Astrocyte (in vitro differentiated cells and primary cell): Measurements from ENCODE around the gene GRB10. TPM values are rescaled to one million over a fixed set of nuclear protein-coding genes. Genes with fewer than 3 reads are reported as not detected.

Experiments used
- DNase-seq: peaks from one replicate; pipeline ENCODE4 v3.0.0-alpha.2; 2010; ENCODE audit warnings: low read depth
- FAIRE-seq: peaks from 2 replicates; lab custom pipeline; 2011; peaks lifted over from hg19 to GRCh38; lab: Jason Lieb, UNC
- H2AFZ ChIP-seq: 2 replicates; pipeline ENCODE4 v1.6.0; 2012; ENCODE audit warnings: low read depth, low read length, inconsistent platforms
- H3K27ac ChIP-seq: 2 replicates; pipeline ENCODE4 v1.5.1; 2011; ENCODE audit warnings: low read depth, low read length, inconsistent platforms
- H3K27me3 ChIP-seq: 2 replicates; pipeline ENCODE4 v1.6.0; 2011; ENCODE audit warnings: low read length, inconsistent platforms; ENCODE audit not compliant: insufficient read depth
- H3K36me3 ChIP-seq: 2 replicates; pipeline ENCODE4 v1.5.1; 2011; ENCODE audit warnings: low read length, inconsistent platforms; ENCODE audit not compliant: insufficient read depth
- H3K4me1 ChIP-seq: 2 replicates; pipeline ENCODE4 v1.5.1; 2011; ENCODE audit warnings: low read length, inconsistent platforms; ENCODE audit not compliant: insufficient read depth
- H3K4me2 ChIP-seq: 2 replicates; pipeline ENCODE4 v1.6.0; 2012; ENCODE audit warnings: low read length, inconsistent platforms
- H3K4me3 ChIP-seq: 2 replicates; pipeline ENCODE4 v1.5.1; 2011; ENCODE audit warnings: low read depth, mild to moderate bottlenecking, low read length, inconsistent platforms; ENCODE audit not compliant: insufficient read depth
- H3K79me2 ChIP-seq: 2 replicates; pipeline ENCODE4 v1.6.0; 2012; ENCODE audit warnings: mild to moderate bottlenecking, low read length, inconsistent platforms; ENCODE audit not compliant: insufficient read depth
- H3K9ac ChIP-seq: 2 replicates; pipeline ENCODE4 v1.6.0; 2012; ENCODE audit warnings: mild to moderate bottlenecking, low read length, inconsistent platforms
- H3K9me3 ChIP-seq: 2 replicates; pipeline ENCODE4 v1.5.1; 2012; ENCODE audit warnings: low read depth, mild to moderate bottlenecking, low read length, inconsistent platforms; ENCODE audit not compliant: insufficient read depth
- H4K20me1 ChIP-seq: 2 replicates; pipeline ENCODE4 v1.6.0; 2012; ENCODE audit warnings: low read length, inconsistent platforms; ENCODE audit not compliant: insufficient read depth
- H3K27ac Mint-ChIP-seq: one replicate; pipeline ENCODE4 v1.8.0; 2021; ENCODE audit warnings: mild to moderate bottlenecking, mixed read lengths; ENCODE audit not compliant: unreplicated experiment
- H3K27me3 Mint-ChIP-seq: one replicate; pipeline ENCODE4 v1.8.0; 2021; ENCODE audit warnings: low read depth, mixed read lengths; ENCODE audit not compliant: unreplicated experiment
- H3K36me3 Mint-ChIP-seq: one replicate; pipeline ENCODE4 v1.8.0; 2021; ENCODE audit warnings: low read depth, mixed read lengths; ENCODE audit not compliant: unreplicated experiment
- H3K4me1 Mint-ChIP-seq: one replicate; pipeline ENCODE4 v1.8.0; 2021; ENCODE audit warnings: low read depth, mixed read lengths; ENCODE audit not compliant: unreplicated experiment
- H3K4me3 Mint-ChIP-seq: one replicate; pipeline ENCODE4 v1.8.0; 2021; ENCODE audit warnings: mild to moderate bottlenecking, moderate library complexity, mixed read lengths; ENCODE audit not compliant: unreplicated experiment
- H3K9me3 Mint-ChIP-seq: one replicate; pipeline ENCODE4 v1.8.0; 2021; ENCODE audit warnings: mild to moderate bottlenecking, mixed read lengths; ENCODE audit not compliant: unreplicated experiment
- EZH2 ChIP-seq: IDR thresholded peaks from 2 replicates; pipeline ENCODE4 v1.6.1; 2012; ENCODE audit warnings: mild to moderate bottlenecking, low read length, inconsistent platforms; ENCODE audit not compliant: insufficient read depth
- total RNA-seq: library from RNA; stranded (reverse); gene quantifications from 2 replicates; pipeline ENCODE4 v1.2.1, GENCODE V29; 2021
- TF ChIP-seq, protein P1 (sequence below): IDR thresholded peaks from 2 replicates; pipeline ENCODE4 v1.5.1; 2011; ENCODE audit warnings: low read depth, mild to moderate bottlenecking, inconsistent platforms, low read length, moderate library complexity; ENCODE audit not compliant: insufficient read depth

Gene GRB10
- total RNA-seq, 1 donor from 2014 or later: 81.9 TPM

DNA sequence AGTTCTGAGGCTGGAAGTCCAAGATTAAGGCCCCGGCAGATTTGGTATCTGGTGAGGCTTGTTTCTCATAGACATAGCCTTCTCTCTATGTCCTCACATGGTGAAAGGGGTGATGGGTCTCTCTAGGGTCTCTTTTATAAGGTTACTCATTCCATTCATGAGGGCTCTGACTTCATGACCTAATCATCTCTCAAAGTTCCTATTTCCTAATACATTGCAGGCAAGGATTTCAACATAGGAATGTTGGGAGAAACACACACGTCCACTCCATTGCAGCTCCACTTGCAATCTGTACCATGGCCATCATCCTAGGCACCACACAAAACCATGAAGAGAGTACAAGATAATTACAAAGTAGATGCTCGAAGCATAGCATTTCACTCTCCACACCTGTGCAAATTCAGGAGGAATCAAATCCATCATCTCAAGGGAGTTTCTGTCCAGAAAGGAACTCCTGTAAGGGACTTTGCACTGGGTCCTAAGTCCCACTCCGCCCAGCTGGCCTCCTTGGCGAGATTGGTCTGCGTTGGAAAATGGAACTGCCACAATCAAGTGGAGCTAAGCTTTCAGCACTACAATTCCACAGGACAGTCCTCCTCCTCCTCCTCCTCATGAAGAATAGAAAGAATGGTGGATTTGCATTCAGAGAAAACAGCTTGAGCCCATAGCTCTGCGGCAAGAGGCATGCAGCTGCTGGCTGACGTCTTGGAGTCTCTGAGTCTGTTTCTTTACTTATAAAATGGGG, 226.3 kb downstream of the GRB10 start:
- Histone ChIP-seq H3K79me2 (no peaks in the 10 kb centered on the region), H3K27me3 (peaks cover 27% of the 10 kb centered on the region), H3K4me1 (no peaks in the 10 kb centered on the region), H3K9me3 (no peaks in the 10 kb centered on the region), H3K27ac (no peak overlapping the region), H3K4me2 (no peak overlapping the region), H3K36me3 (no peaks in the 10 kb centered on the region), H2AFZ (no peak overlapping the region), H3K9ac (no peak overlapping the region), H3K4me3 (no peak overlapping the region), H4K20me1 (no peaks in the 10 kb centered on the region)
- Mint-ChIP-seq H3K27me3 (peaks cover 44% of the 10 kb centered on the region), H3K36me3 (no peaks in the 10 kb centered on the region), H3K9me3 (peaks cover 2% of the 10 kb centered on the region), H3K4me1 (no peaks in the 10 kb centered on the region), H3K4me3 (no peak overlapping the region), H3K27ac (no peak overlapping the region)
- FAIRE-seq: no peak
- no peak for TF ChIP-seq EZH2
- TF ChIP-seq, protein P1, sequence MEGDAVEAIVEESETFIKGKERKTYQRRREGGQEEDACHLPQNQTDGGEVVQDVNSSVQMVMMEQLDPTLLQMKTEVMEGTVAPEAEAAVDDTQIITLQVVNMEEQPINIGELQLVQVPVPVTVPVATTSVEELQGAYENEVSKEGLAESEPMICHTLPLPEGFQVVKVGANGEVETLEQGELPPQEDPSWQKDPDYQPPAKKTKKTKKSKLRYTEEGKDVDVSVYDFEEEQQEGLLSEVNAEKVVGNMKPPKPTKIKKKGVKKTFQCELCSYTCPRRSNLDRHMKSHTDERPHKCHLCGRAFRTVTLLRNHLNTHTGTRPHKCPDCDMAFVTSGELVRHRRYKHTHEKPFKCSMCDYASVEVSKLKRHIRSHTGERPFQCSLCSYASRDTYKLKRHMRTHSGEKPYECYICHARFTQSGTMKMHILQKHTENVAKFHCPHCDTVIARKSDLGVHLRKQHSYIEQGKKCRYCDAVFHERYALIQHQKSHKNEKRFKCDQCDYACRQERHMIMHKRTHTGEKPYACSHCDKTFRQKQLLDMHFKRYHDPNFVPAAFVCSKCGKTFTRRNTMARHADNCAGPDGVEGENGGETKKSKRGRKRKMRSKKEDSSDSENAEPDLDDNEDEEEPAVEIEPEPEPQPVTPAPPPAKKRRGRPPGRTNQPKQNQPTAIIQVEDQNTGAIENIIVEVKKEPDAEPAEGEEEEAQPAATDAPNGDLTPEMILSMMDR: no peak
- no peak for DNase-seq

DNA sequence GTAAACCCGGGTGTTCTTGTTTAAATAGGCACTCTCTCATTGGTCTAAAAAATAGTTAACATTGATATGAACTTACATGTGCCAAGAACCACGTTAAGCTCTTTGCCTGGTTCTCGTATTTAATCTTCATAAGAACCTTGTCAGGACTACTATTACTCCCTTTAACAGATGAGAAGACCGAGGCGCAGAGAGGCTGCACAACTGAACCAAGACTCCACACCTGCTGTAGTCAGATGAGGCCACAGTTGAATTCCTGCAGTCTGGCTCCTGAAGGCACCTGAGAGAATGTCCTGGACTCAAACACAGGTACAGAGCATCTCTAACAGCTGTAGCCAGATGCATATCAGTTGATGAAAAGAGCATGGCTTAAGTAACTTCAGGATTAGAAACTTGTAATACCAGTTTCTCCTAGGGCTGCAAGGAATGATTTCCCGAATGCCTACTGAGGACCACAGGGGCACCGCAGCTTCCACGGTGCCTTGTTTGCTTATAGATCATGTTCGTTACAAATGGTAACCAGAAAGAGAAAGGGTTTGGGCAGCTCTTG, 227.0 kb downstream of the GRB10 start:
- no peaks in the 10 kb centered on the region for H3K36me3 Mint-ChIP-seq
- Histone ChIP-seq H3K9me3 (no peaks in the 10 kb centered on the region), H3K4me1 (no peaks in the 10 kb centered on the region), H3K36me3 (no peaks in the 10 kb centered on the region), H4K20me1 (no peaks in the 10 kb centered on the region), H3K4me3 (no peak overlapping the region), H3K79me2 (no peaks in the 10 kb centered on the region), H3K27ac (no peak overlapping the region), H3K4me2 (no peak overlapping the region), H2AFZ (no peak overlapping the region), H3K27me3 (peaks cover 27% of the 10 kb centered on the region), H3K9ac (no peak overlapping the region)
- H3K27ac Mint-ChIP-seq: no peak overlapping the region
- FAIRE-seq: no peak
- no peak for TF ChIP-seq EZH2
- TF ChIP-seq, protein P1: no peak
- H3K27me3 Mint-ChIP-seq: peaks cover 40% of the 10 kb centered on the region
- no peak overlapping the region for H3K4me3 Mint-ChIP-seq
- H3K9me3 Mint-ChIP-seq: peaks cover 2% of the 10 kb centered on the region
- no peaks in the 10 kb centered on the region for H3K4me1 Mint-ChIP-seq
- DNase-seq: no peak
